Vagina (tissue), 2 donors: ENCODE data around the gene C4orf54. TPM values are rescaled to one million over a fixed set of nuclear protein-coding genes. Genes with fewer than 3 reads are reported as not detected.

Source experiments
- DNase-seq, 2 donors: peaks; one replicate each; pipeline ENCODE4 v3.0.0-alpha.2; 2017; ENCODE audit errors: extremely low spot score in 2 of 2
- H3K27ac ChIP-seq: fragments of 200-600 bp; sonication (generic); one replicate; pipeline ENCODE4 v1.5.1; 2019
- H3K27me3 ChIP-seq: fragments of 200-600 bp; sonication (generic); one replicate; pipeline ENCODE4 v1.5.1; 2019
- H3K36me3 ChIP-seq, 2 donors: fragments of 200-600 bp; sonication (generic); one replicate each; pipeline ENCODE4 v1.5.1; 2017 to 2019
- H3K4me1 ChIP-seq: fragments of 200-600 bp; sonication (generic); one replicate; pipeline ENCODE4 v1.5.1; 2019
- H3K4me3 ChIP-seq, 2 donors: fragments of 200-600 bp; sonication (generic); 1 replicate in 1 of 2; 2 replicates in 1 of 2; pipeline ENCODE4 v1.5.1; 2016 to 2019
- H3K9me3 ChIP-seq: fragments of 200-600 bp; sonication (generic); one replicate; pipeline ENCODE4 v1.5.1; 2019
- CTCF ChIP-seq, 3 experiments: fragments of 450-650 bp in 2 of 3; fragments of 200-600 bp in 1 of 3; sonication (generic) in 1 of 3; IDR thresholded peaks; one replicate each; pipeline ENCODE4 v1.5.1; 2017 to 2019; ENCODE audit warnings: antibody characterized with exemption in 3 of 3, mild to moderate bottlenecking in 2 of 3, moderate library complexity in 2 of 3
- POLR2A ChIP-seq, 2 donors: fragments of 450-650 bp; IDR thresholded peaks; one replicate each; pipeline ENCODE4 v1.6.1; 2017; ENCODE audit warnings: antibody characterized with exemption in 2 of 2, mild to moderate bottlenecking in 2 of 2, moderate library complexity in 2 of 2
- POLR2AphosphoS5 ChIP-seq, 2 donors: sonication (generic); formaldehyde crosslinking; IDR thresholded peaks; one replicate each; pipeline ENCODE4 v1.9.0; 2017; ENCODE audit warnings: antibody characterized with exemption in 2 of 2, mild to moderate bottlenecking in 2 of 2, low read depth in 1 of 2; ENCODE audit not compliant: insufficient read depth in 1 of 2
- intact Hi-C: fragments of 100-400 bp; cut with DNase I; formaldehyde crosslinking; loops from one replicate; pipeline ENCODE4 v1.15.1; 2023
- total RNA-seq: library from RNA; depleted of rRNA; stranded (reverse); fragments of >200 nt; gene quantifications from one replicate; pipeline ENCODE4 v1.2.3, GENCODE V29; 2016

C4orf54 gene
- total RNA-seq, 1 donor from 2014 or later = not detected

- no peak overlapping the region for H3K4me3 ChIP-seq
- TF ChIP-seq CTCF (IDR thresholded peaks at IDR 0.05) (no peak), POLR2A (IDR thresholded peaks at IDR 0.05) (no peak)
- H3K9me3 ChIP-seq = no peaks in the 10 kb centered on the region
- H3K27me3 ChIP-seq = no peaks in the 10 kb centered on the region
- no peak for DNase-seq
- no peaks in the 10 kb centered on the region for H3K36me3 ChIP-seq
- no peak overlapping the region for H3K27ac ChIP-seq
- H3K4me1 ChIP-seq = no peaks in the 10 kb centered on the region
- intact Hi-C loops = no loop called here
Observed at GRCh38 chr4:99654361-99654761, 3.3 kb downstream of the C4orf54 start.

GRCh38 chr4:99653916-99654315, 3.7 kb downstream of the C4orf54 start:
- Histone ChIP-seq H3K4me3 (no peak overlapping the region), H3K4me1 (no peaks in the 10 kb centered on the region), H3K36me3 (no peaks in the 10 kb centered on the region), H3K27me3 (no peaks in the 10 kb centered on the region), H3K27ac (no peak overlapping the region), H3K9me3 (no peaks in the 10 kb centered on the region)
- TF ChIP-seq POLR2A (IDR thresholded peaks at IDR 0.05) (no peak), CTCF (IDR thresholded peaks at IDR 0.05) (no peak), POLR2AphosphoS5 (IDR thresholded peaks at IDR 0.05; ENCODE audit: insufficient read depth in 1 of 2, low read depth in 1 of 2) (no peak)
- no peak for DNase-seq
- intact Hi-C loops = no loop called here

GRCh38 chr4:99652596-99653436, 4.8 kb downstream of the C4orf54 start:
- DNase-seq = no peak
- Histone ChIP-seq H3K4me3 (no peak overlapping the region), H3K9me3 (no peaks in the 10 kb centered on the region), H3K36me3 (no peaks in the 10 kb centered on the region), H3K4me1 (no peaks in the 10 kb centered on the region), H3K27ac (no peak overlapping the region), H3K27me3 (no peaks in the 10 kb centered on the region)
- no peak for TF ChIP-seq POLR2AphosphoS5 (IDR thresholded peaks at IDR 0.05; ENCODE audit: insufficient read depth in 1 of 2, low read depth in 1 of 2)
- intact Hi-C loops = no loop called here

GRCh38 chr4:99651811-99652485, 5.7 kb downstream of the C4orf54 start:
- no peak for DNase-seq
- H3K36me3 ChIP-seq = no peaks in the 10 kb centered on the region
- no peaks in the 10 kb centered on the region for H3K9me3 ChIP-seq
- intact Hi-C loops = no loop called here
- H3K4me3 ChIP-seq = no peak overlapping the region
- H3K27ac ChIP-seq = no peak overlapping the region
- H3K27me3 ChIP-seq = no peaks in the 10 kb centered on the region
- no peaks in the 10 kb centered on the region for H3K4me1 ChIP-seq
- TF ChIP-seq POLR2A (IDR thresholded peaks at IDR 0.05) (no peak), POLR2AphosphoS5 (IDR thresholded peaks at IDR 0.05; ENCODE audit: insufficient read depth in 1 of 2, low read depth in 1 of 2) (no peak), CTCF (IDR thresholded peaks at IDR 0.05) (no peak)

- DNase-seq = no peak
- Histone ChIP-seq H3K4me1 (no peaks in the 10 kb centered on the region), H3K27ac (no peak overlapping the region), H3K4me3 (no peak overlapping the region), H3K36me3 (no peaks in the 10 kb centered on the region), H3K27me3 (no peaks in the 10 kb centered on the region), H3K9me3 (no peaks in the 10 kb centered on the region)
- no peak for TF ChIP-seq CTCF (IDR thresholded peaks at IDR 0.05)
- TF ChIP-seq POLR2AphosphoS5 (IDR thresholded peaks at IDR 0.05; ENCODE audit: insufficient read depth in 1 of 2, low read depth in 1 of 2) = no peak
- TF ChIP-seq POLR2A (IDR thresholded peaks at IDR 0.05) = no peak
- intact Hi-C loops = no loop called here
Observed at GRCh38 chr4:99651016-99651769, 6.4 kb downstream of the C4orf54 start.
